SH-SY5Y (cell line): ENCODE data around the gene MGAT3.

Source experiments
- GATA2 ChIP-seq: IDR thresholded peaks from 2 replicates; pipeline ENCODE4 v1.6.1; 2011; ENCODE audit warnings: mild to moderate bottlenecking, low read depth, low read length
- GATA3 ChIP-seq: IDR thresholded peaks from 2 replicates; pipeline ENCODE4 v1.6.1; 2011; ENCODE audit warnings: low read depth, mild to moderate bottlenecking, low read length, moderate library complexity

GRCh38 chr22:39498368-39498767 lies 41.6 kb downstream of the MGAT3 start:
- no peak for TF ChIP-seq GATA2
- TF ChIP-seq GATA3 = no peak
